Lower leg skin (tissue), 4 donors: ENCODE measurements around the gene FOXP1. TPM values are rescaled to one million over a fixed set of nuclear protein-coding genes. Genes with fewer than 3 reads are reported as not detected.

Source experiments
- DNase-seq, 2 donors: peaks; one replicate each; pipeline ENCODE4 v3.0.0-alpha.2; 2019; ENCODE audit warnings: low spot score in 2 of 2
- H3K4me3 ChIP-seq: fragments of 200-600 bp; sonication (generic); 2 replicates; pipeline ENCODE4 v1.5.1; 2017; ENCODE audit warnings: mild to moderate bottlenecking, low read depth; ENCODE audit not compliant: poor library complexity, severe bottlenecking
- CTCF ChIP-seq, 3 donors: fragments of 450-650 bp; IDR thresholded peaks; one replicate each; pipeline ENCODE4 v1.5.1; 2016; ENCODE audit warnings: antibody characterized with exemption in 3 of 3, mild to moderate bottlenecking in 3 of 3, moderate library complexity in 2 of 3
- POLR2A ChIP-seq, 2 donors: fragments of 450-650 bp; IDR thresholded peaks; one replicate each; pipeline ENCODE4 v1.6.1; 2016 to 2017; ENCODE audit warnings: antibody characterized with exemption in 2 of 2, mild to moderate bottlenecking in 1 of 2, moderate library complexity in 1 of 2
- WGBS, 2 donors: methylation state at CpG; one replicate each; pipeline ENCODE4 v1.1.5; 2018; 5-methylcytosine and 5-hydroxymethylcytosine counted together
- intact Hi-C: fragments of 100-400 bp; cut with DNase I; formaldehyde crosslinking; loops from one replicate; pipeline ENCODE4 v1.15.0; 2023; ENCODE audit warnings: low total_unique reads
- total RNA-seq, 4 donors: library from RNA; depleted of rRNA; stranded (reverse); fragments of >200 nt; gene quantifications; one replicate each; pipeline ENCODE4 v1.1.0, GENCODE V29; 2016

The FOXP1 gene
- total RNA-seq, 4 donors from 2014 or later = 46.6 to 66.6 (median 55.2) TPM

- intact Hi-C loops = no loop called here
- no peak for DNase-seq
- WGBS, 2 donors = 94% methylated on average over 8 of the region's 8 CpGs
- no peak overlapping the region for H3K4me3 ChIP-seq
- TF ChIP-seq CTCF (IDR thresholded peaks at IDR 0.05) (no peak), POLR2A (IDR thresholded peaks at IDR 0.05) (no peak)
Measured at GRCh38 chr3:71565976-71566375, 17.6 kb downstream of the FOXP1 start.

- H3K4me3 ChIP-seq = no peak overlapping the region
- no peak for DNase-seq
- 78 to 79% methylated on average over 7 of the region's 7 CpGs for WGBS, 2 donors
- intact Hi-C loops = no loop called here
- no peak for TF ChIP-seq POLR2A (IDR thresholded peaks at IDR 0.05)
- TF ChIP-seq CTCF (IDR thresholded peaks at IDR 0.05) = no peak
Measured at GRCh38 chr3:71565316-71565715, 18.2 kb downstream of the FOXP1 start.

GRCh38 chr3:71564361-71564760 lies 19.2 kb downstream of the FOXP1 start:
- 37 to 55% methylated on average over 6 of the region's 6 CpGs for WGBS, 2 donors
- intact Hi-C loops = no loop called here

GRCh38 chr3:71563827-71564226 lies 19.7 kb downstream of the FOXP1 start:
- WGBS, 2 donors = 57 to 58% methylated on average over 3 of the region's 3 CpGs
- intact Hi-C loops = no loop called here
- TF ChIP-seq POLR2A (IDR thresholded peaks at IDR 0.05) = no peak
- TF ChIP-seq CTCF (IDR thresholded peaks at IDR 0.05) = no peak
- DNase-seq = no peak
- no peak overlapping the region for H3K4me3 ChIP-seq

More at GRCh38 chr3:71564361-71564760, 19.2 kb downstream of the FOXP1 start:
- TF ChIP-seq POLR2A (IDR thresholded peaks at IDR 0.05) = no peak
- no peak for TF ChIP-seq CTCF (IDR thresholded peaks at IDR 0.05)
- no peak overlapping the region for H3K4me3 ChIP-seq
- no peak for DNase-seq

GRCh38 chr3:71562938-71563337 lies 20.6 kb downstream of the FOXP1 start:
- no peak for TF ChIP-seq CTCF (IDR thresholded peaks at IDR 0.05)
- no peak for TF ChIP-seq POLR2A (IDR thresholded peaks at IDR 0.05)
- DNase-seq = no peak
- no peak overlapping the region for H3K4me3 ChIP-seq
- intact Hi-C loops = no loop called here

- no peak overlapping the region for H3K4me3 ChIP-seq
- intact Hi-C loops = no loop called here
- DNase-seq = no peak
- WGBS, 2 donors = 89 to 93% methylated on average over 2 of the region's 2 CpGs
- TF ChIP-seq CTCF (IDR thresholded peaks at IDR 0.05) (no peak), POLR2A (IDR thresholded peaks at IDR 0.05) (no peak)
Measured at GRCh38 chr3:71560665-71561064, 22.9 kb downstream of the FOXP1 start.
